ENCODE results near the gene ENOSF1.

- TF ChIP-seq ZNF274 (IDR thresholded peaks at IDR 0.05; ENCODE audit: low read depth, low read length) (no peak), YY1 (IDR thresholded peaks at IDR 0.05; ENCODE audit: insufficient read depth, insufficient read length) (no peak), SUZ12 (IDR thresholded peaks at IDR 0.05; ENCODE audit: extremely low read depth, insufficient read depth, insufficient read length) (no peak)
Observed at GRCh38 chr18:673769-674168, 38.7 kb downstream of the ENOSF1 start.
